Activated CD4-positive, alpha-beta T cell treated with anti-CD3 and anti-CD28 coated beads for 24 hours (primary cell): ENCODE data around the gene IGF1R.
"Not testable (repeated sequence)": the region's sequence is repeated elsewhere in the genome, so short reads cannot be mapped to it uniquely, and the experiment has no call there.

ENCODE experiments used
- DNase-seq, 2 donors: peaks; one replicate each; pipeline ENCODE4 v3.0.0-alpha.2; 2020; ENCODE audit warnings: low read depth in 2 of 2

The IGF1R gene

DNA sequence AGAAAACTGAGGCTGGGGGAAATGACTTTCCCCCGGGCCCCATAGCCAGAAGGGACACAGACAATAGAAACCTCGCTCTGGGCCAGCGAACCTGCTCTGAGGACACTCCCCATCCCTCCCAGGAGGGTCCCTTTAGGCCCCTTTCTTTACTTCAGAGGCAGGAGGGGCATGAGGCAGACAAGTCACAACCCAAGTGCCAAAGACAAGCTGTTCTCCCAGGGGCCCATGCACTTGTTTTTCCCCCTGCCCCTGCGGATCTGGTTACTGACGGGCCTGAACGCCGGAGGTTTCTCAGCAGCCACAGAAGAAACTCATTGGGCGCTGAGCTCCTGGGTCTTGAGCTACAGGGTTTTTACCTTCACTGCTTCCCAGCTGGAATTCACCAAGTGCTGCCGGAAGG, 349.4 kb downstream of the IGF1R start:
- no peak for DNase-seq

DNA sequence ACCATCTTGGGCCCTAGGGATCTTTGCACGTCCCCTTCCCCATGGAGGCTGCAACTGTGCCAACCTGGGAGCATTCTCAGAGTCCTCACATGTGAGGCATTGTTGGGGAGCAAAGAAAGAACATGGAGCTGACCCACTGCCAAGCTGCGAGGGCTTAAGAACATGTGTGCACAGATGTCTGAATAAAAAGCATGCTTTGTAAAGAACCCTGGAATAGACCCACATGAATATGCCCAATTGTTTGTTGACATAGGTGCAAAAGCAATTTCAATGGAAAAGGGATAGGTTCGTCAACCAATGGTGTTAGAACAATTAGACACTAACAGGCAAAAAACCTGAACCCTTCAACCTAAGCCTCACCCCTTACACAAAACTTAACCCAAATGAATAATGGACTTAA, 349.9 kb downstream of the IGF1R start:
- no peak for DNase-seq

DNA sequence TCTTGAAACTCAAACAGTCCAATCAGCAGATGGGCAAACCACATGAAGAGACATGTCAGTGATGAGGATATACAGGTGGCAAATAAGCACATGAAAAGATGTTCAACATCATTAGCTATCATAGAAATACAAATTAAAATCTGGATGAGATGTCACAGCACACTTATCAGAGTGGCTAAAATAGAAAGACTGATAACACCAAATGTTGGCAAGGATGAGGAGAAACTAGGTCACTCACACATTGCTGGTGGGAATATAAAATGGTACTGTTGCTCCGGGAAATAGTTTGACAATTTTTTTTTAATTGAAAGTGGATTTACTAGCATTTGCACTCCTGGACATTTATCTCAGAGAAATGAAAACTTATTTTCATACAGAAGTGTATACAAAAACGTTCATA, 350.9 kb downstream of the IGF1R start:
- DNase-seq: no peak

DNA sequence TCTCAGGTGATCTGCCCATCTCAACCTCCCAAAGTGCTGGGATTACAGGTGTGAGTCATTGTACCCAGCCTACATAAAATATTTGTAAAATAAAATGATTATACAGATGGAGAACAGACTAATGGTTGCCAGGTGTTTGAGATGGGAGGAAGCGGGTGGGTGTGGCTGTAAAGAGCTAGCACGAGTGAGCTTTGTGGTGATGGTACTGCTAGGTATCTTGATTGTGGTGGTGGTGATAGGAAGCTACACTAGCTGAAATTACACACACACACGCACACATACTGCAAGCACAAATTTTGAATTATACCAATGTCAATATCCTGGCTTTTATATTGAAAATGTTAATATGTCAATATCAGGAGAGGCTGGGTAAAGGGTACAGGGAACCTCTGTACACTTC, 353.9 kb downstream of the IGF1R start:
- DNase-seq: no peak

DNA sequence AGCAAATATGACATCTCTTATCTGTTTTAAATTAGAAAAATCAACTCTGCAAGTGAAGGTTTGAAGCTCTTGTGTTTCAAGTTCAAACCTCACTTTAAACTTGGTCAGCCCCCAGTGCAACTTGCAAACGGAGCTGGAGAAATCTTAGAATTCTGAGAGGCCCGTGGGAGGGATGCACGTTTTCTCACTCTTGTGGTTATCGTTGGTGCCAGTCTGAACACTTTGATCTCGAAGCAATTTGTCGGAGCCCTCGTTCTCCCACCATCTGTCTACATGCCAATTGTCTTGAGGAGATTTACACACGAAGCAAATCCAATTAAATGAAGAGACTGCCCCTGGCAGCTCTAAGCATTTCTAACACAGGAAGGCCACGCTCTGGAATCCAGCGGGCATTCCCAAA, 355.0 kb downstream of the IGF1R start:
- not testable (repeated sequence) for DNase-seq

DNA sequence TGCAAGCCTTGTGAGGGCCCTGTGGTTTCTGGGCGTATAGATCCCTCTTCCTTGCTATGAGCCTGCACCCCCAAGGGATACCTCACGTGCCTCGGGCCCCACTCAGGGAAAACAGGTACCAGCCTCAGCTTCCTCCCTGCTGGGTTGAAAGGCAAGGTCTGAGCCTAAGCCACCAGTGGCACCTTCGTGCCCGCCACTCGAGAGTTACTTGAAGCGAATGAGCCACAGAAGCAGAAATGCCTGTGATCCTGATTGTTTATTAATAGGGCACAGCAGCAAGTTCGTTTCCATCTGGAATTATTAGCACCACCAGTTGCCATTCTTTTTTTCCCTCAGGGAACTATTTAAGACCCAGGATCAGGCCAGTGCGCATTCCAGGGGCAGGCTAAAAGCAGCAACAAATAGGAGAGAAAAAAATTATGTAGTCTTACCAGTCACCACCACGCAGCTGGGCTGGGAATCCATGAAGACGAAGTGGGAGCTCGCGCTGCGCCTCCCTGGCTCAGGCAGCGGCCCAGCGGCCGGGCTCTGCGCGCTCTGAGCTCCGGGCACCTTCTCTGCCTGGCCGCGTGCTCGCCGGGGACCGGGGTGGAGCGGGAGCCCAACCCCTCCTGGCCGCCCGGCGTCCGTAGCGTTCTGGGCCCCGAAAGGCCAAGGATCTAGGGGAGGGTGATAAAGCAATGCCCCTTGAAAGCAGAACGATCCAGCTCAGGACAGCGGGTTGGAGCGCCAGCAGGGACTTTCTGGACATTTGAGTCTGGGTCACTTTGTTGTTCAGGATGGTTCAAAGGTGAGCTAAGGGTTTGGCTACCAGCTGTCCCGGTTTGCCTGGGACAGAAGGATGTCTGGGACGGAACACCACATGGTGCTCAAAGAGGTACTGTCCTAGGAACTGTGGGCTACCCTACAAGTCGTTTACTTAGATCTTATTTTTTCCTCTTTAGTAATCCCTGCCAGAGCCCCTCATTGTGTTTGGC, 356.9 kb downstream of the IGF1R start:
- DNase-seq: not testable (repeated sequence)

DNA sequence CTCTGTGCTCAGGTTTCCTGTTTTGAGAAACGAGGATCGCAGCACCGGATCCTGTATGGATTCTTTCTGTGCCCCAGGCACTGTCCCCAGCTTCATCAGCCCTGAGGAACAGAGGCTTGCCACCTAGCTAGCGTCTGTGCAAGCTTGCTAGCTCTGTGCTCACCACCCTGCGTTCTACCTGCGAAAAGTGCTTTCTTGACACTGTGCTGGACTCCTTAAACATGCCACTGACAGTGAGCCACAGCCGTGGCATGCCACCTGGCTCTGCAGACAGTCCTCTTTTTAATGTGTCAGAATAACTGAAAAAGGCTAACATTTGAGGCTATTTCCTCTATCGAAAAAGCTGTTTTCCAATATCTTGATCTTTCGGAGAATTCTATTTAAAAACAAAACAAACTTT, 357.8 kb downstream of the IGF1R start:
- no peak for DNase-seq

DNA sequence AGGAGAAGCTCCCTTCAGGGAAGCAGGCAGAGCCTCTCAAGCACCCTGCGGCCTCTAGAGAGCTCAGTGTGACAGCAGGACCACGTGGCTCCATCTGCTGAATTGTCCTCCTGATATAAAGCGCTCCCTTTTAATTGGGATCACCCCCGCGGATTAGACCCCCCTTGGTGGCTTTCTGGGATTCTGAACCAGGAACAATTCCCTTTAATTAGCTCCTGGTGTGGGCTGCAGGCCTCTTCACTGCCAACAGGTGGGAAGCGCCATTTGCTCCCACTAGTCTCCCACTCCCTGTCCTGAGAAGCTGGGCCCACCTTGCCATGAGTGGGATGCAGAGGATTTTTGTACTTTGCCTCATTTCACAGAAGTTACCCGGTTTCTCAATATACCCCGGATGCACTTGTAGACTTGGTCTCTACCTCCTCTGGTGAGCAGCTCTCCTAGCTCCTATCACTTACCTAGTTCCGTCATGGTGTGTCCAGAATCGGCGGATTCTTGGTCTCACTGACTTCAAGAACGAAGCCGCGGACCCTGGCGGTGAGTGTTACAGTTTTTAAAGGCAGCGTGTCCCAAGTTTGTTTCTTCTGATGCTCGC, 358.7 kb downstream of the IGF1R start:
- DNase-seq: no peak

DNA sequence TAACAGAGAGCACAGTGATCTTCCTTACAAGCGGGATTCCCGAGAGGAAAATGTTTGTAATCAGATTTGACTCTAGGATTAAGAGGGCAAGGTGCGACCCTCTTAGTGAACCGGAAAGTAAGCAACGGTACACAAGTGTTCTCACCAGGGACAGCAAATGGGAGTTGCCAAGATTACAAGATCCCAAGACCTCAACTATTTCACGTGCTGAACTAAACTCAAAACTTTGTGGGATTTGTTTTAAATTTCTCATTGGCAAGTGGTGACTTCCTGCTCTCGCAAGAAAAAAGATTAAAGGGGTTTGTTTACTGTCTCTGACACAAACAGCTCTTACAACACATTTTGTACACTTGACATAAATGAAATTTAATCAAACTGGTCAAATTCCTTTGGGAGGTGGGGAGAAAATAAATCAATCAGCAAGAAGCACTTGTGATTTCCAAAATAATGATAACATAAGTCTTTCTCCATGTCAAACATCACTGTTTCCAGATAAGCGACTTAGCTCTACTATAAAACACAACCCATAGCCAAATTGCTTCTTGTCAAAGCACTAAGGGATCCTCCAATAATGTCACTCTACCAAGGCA, 361.5 kb downstream of the IGF1R start:
- no peak for DNase-seq

DNA sequence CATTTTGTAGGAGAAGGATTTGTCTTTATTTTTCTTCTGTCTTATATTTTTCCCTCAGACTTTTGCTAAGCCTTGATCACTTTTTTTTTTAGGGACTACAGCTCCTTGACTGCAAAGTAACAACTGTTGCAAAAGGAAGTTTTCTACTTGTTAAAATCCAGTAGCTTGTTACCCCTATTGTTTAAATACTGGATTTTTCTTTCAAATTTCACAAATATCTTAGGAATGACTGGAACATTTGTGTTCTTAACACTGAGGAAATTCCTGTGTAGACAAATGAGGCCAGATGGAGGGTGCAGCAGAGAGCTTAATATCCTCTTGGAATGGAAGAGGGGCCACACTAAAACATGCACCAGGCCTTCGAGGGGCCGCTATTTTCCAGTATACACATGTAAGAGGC, 362.4 kb downstream of the IGF1R start:
- no peak for DNase-seq
